IMR-90 (cell line): ENCODE data around the gene ZNF446. TPM values are rescaled to one million over a fixed set of nuclear protein-coding genes. Genes with fewer than 3 reads are reported as not detected.
A peak's percentile ranks its signal among the peaks of the same experiment; 100 is the strongest.

Source experiments
- ATAC-seq: fragments of 200-7000 bp; cut with Tn5 transposase; 2 replicates; pipeline ENCODE4 v1.9.1; 2020; ENCODE audit warnings: low read depth, mild to moderate bottlenecking, moderate library complexity
- BruUV-seq: library from RNA; stranded (reverse); fragments of 400-500 nt; replicated peaks from 2 replicates; lab custom pipeline; 2021; lab: Mats Ljungman, UMichigan
- CTCF ChIA-PET: fragments of 300-600 bp; formaldehyde crosslinking; extraction: SDS; loops from one replicate; lab custom pipeline; 2021; ENCODE audit warnings: antibody characterized with exemption; lab: Yijun Ruan, JAX
- POLR2A ChIA-PET: fragments of 300-600 bp; sonication (Branson Sonifier 250); formaldehyde crosslinking; loops from one replicate; lab custom pipeline; 2022; ENCODE audit warnings: antibody characterized with exemption; ENCODE audit not compliant: unreplicated experiment; lab: Charles Lee
- DNase-seq: peaks from one replicate; pipeline ENCODE4 v3.0.0; 2013
- H2AFZ ChIP-seq: replicated peaks from 2 replicates; pipeline ENCODE3; 2013; ENCODE audit warnings: low read length, mild to moderate bottlenecking; ENCODE audit not compliant: poor library complexity
- H2AK5ac ChIP-seq: 2 replicates; pipeline ENCODE4 v1.6.1; 2013; ENCODE audit warnings: low read depth, low read length, inconsistent platforms
- H2AK9ac ChIP-seq: replicated peaks from 2 replicates; pipeline ENCODE3; 2013; ENCODE audit warnings: mild to moderate bottlenecking, low read depth, low read length, moderate library complexity; ENCODE audit not compliant: poor library complexity
- H2BK120ac ChIP-seq: 2 replicates; pipeline ENCODE4 v1.6.1; 2013; ENCODE audit warnings: low read depth, low read length, inconsistent platforms
- H2BK15ac ChIP-seq: 3 replicates; pipeline ENCODE4 v1.6.1; 2013; ENCODE audit warnings: low read depth, low read length, inconsistent platforms
- H2BK20ac ChIP-seq: 2 replicates; pipeline ENCODE4 v1.6.1; 2013; ENCODE audit warnings: low read depth, mild to moderate bottlenecking, inconsistent platforms, low read length, moderate library complexity
- H2BK5ac ChIP-seq: 2 replicates; pipeline ENCODE4 v1.6.1; 2013; ENCODE audit warnings: mild to moderate bottlenecking, low read depth, low read length, inconsistent platforms; ENCODE audit not compliant: poor library complexity, severe bottlenecking
- H3K14ac ChIP-seq: replicated peaks from 2 replicates; pipeline ENCODE4 v1.6.1; 2013; ENCODE audit warnings: low read depth, low read length, inconsistent platforms
- H3K18ac ChIP-seq: 2 replicates; pipeline ENCODE4 v1.6.1; 2013; ENCODE audit warnings: low read depth, low read length, control low read depth
- H3K23ac ChIP-seq: 2 replicates; pipeline ENCODE4 v1.6.1; 2013; ENCODE audit warnings: low read depth, low read length, inconsistent platforms
- H3K27ac ChIP-seq: 2 replicates; pipeline ENCODE4 v1.5.1; 2013; ENCODE audit warnings: mild to moderate bottlenecking, control low read depth, low read length; ENCODE audit not compliant: insufficient read depth
- H3K27me3 ChIP-seq: 2 replicates; pipeline ENCODE4 v1.6.1; 2013; ENCODE audit warnings: low read length; ENCODE audit not compliant: control insufficient read depth, insufficient read depth
- H3K36me3 ChIP-seq: 2 replicates; pipeline ENCODE4 v1.6.1; 2013; ENCODE audit warnings: low read length, mixed read lengths; ENCODE audit not compliant: control insufficient read depth, insufficient read depth
- H3K4ac ChIP-seq: 2 replicates; pipeline ENCODE4 v1.6.1; 2013; ENCODE audit warnings: low read depth, low read length, inconsistent platforms
- H3K4me1 ChIP-seq: 2 replicates; pipeline ENCODE4 v1.6.1; 2013; ENCODE audit warnings: low read length, mixed read lengths; ENCODE audit not compliant: control insufficient read depth, insufficient read depth
- H3K4me2 ChIP-seq: 2 replicates; pipeline ENCODE4 v1.6.1; 2013; ENCODE audit warnings: low read depth, mild to moderate bottlenecking, control low read depth, low read length, moderate library complexity
- H3K4me3 ChIP-seq: 2 replicates; pipeline ENCODE4 v1.5.1; 2013; ENCODE audit warnings: low read depth, mild to moderate bottlenecking, control low read depth, low read length, moderate library complexity; ENCODE audit not compliant: insufficient read depth
- H3K56ac ChIP-seq: 2 replicates; pipeline ENCODE4 v1.6.1; 2013; ENCODE audit warnings: low read length, inconsistent platforms; ENCODE audit not compliant: insufficient read depth; ENCODE audit errors: extremely low read depth
- H3K79me1 ChIP-seq, 2 experiments: 2 replicates each; pipeline ENCODE4 v1.6.1; 2013; ENCODE audit warnings: low read length in 2 of 2, inconsistent platforms in 1 of 2, low read depth in 1 of 2
- H3K9ac ChIP-seq: 2 replicates; pipeline ENCODE4 v1.6.1; 2013; ENCODE audit warnings: low read depth, low read length, control low read depth
- H3K9me1 ChIP-seq: 2 replicates; pipeline ENCODE4 v1.6.1; 2013; ENCODE audit warnings: low read length, inconsistent platforms; ENCODE audit not compliant: insufficient read depth
- H3K9me3 ChIP-seq: 2 replicates; pipeline ENCODE4 v1.6.1; 2013; ENCODE audit warnings: low read length; ENCODE audit not compliant: control insufficient read depth, insufficient read depth
- H4K20me1 ChIP-seq: 2 replicates; pipeline ENCODE4 v1.6.1; 2013; ENCODE audit warnings: low read length, inconsistent platforms; ENCODE audit not compliant: insufficient read depth
- H4K5ac ChIP-seq: 2 replicates; pipeline ENCODE4 v1.6.1; 2013; ENCODE audit warnings: mild to moderate bottlenecking, low read depth, low read length, control low read depth
- H4K8ac ChIP-seq, 2 experiments: 2 replicates each; pipeline ENCODE4 v1.6.1; 2013; ENCODE audit warnings: low read depth in 2 of 2, low read length in 2 of 2, control low read depth in 1 of 2, inconsistent platforms in 1 of 2
- H4K91ac ChIP-seq: 2 replicates; pipeline ENCODE4 v1.6.1; 2013; ENCODE audit warnings: low read depth, low read length, inconsistent platforms; ENCODE audit not compliant: insufficient read depth
- BHLHE40 ChIP-seq: fragments of 150-350 bp; IDR thresholded peaks from 2 replicates; pipeline ENCODE4 v1.6.1; 2016; ENCODE audit warnings: mild to moderate bottlenecking, low read depth, low read length
- CEBPB ChIP-seq: IDR thresholded peaks from 2 replicates; pipeline ENCODE4 v1.6.1; 2012; ENCODE audit warnings: low read depth, low read length, improper control_type of control experiment
- CHD1 ChIP-seq: IDR thresholded peaks from 2 replicates; pipeline ENCODE4 v1.6.1; 2012; ENCODE audit warnings: low read depth, low read length, improper control_type of control experiment
- FOS ChIP-seq: fragments of 150-350 bp; IDR thresholded peaks from 2 replicates; pipeline ENCODE4 v1.6.1; 2016; ENCODE audit warnings: low read depth, low read length
- MAFK ChIP-seq: IDR thresholded peaks from 2 replicates; pipeline ENCODE4 v1.6.1; 2012; ENCODE audit warnings: low read depth, low read length, improper control_type of control experiment
- MAZ ChIP-seq: IDR thresholded peaks from 2 replicates; pipeline ENCODE4 v1.6.1; 2012; ENCODE audit warnings: low read depth, mild to moderate bottlenecking, low read length, improper control_type of control experiment, moderate library complexity, borderline replicate concordance
- MXI1 ChIP-seq: IDR thresholded peaks from 2 replicates; pipeline ENCODE4 v1.6.1; 2012; ENCODE audit warnings: low read depth, mild to moderate bottlenecking, low read length, moderate library complexity, borderline replicate concordance
- NFE2L2 ChIP-seq: fragments of 150-350 bp; IDR thresholded peaks from 2 replicates; pipeline ENCODE4 v1.6.1; 2016; ENCODE audit warnings: low read depth, mild to moderate bottlenecking, low read length
- POLR2A ChIP-seq: IDR thresholded peaks from 2 replicates; pipeline ENCODE4 v1.6.1; 2012; ENCODE audit warnings: mild to moderate bottlenecking, low read depth, low read length
- RAD21 ChIP-seq: IDR thresholded peaks from 2 replicates; pipeline ENCODE4 v1.6.1; 2012; ENCODE audit warnings: low read length, improper control_type of control experiment
- RCOR1 ChIP-seq: IDR thresholded peaks from 2 replicates; pipeline ENCODE4 v1.6.1; 2012; ENCODE audit warnings: mild to moderate bottlenecking, low read length, improper control_type of control experiment; ENCODE audit not compliant: insufficient replicate concordance
- RFX5 ChIP-seq: IDR thresholded peaks from 2 replicates; pipeline ENCODE4 v1.8.0; 2012; ENCODE audit warnings: low read depth, mild to moderate bottlenecking, low read length, moderate library complexity
- SMC3 ChIP-seq: fragments of 150-350 bp; IDR thresholded peaks from 2 replicates; pipeline ENCODE4 v1.6.1; 2016; ENCODE audit warnings: low read depth, mild to moderate bottlenecking, antibody characterized with exemption, low read length, moderate library complexity
- WGBS, 2 experiments: methylation state at CpG; one replicate each; pipeline versions ENCODE4 v1.1.5 to v1.1.7; 2013; ENCODE audit warnings: missing lambda C conversion rate in 2 of 2; ENCODE audit not compliant: insufficient read length in 1 of 2; ENCODE audit errors: extremely low coverage in 2 of 2; 5-methylcytosine and 5-hydroxymethylcytosine counted together
- dilution Hi-C: fragments of 300-500 bp; cut with HindIII; formaldehyde crosslinking; loops from one replicate; pipeline ENCODE4 v1.14.3; 2018; ENCODE audit warnings: low sequenced_read_pairs; ENCODE audit not compliant: unreplicated experiment
- in situ Hi-C: fragments of 300-500 bp; cut with MboI; formaldehyde crosslinking; loops from 3 replicates; pipeline ENCODE4 v1.14.3; 2019; ENCODE audit warnings: low sequenced_read_pairs, inconsistent platforms, mixed read lengths
- intact Hi-C: fragments of 100-400 bp; cut with micrococcal nuclease; formaldehyde crosslinking; loops from 2 replicates; pipeline ENCODE4 v1.10.0; 2022
- polyA plus RNA-seq, 3 experiments: library from polyadenylated mRNA; depleted of rRNA; stranded (reverse); fragments of >200 nt; gene quantifications; 2 replicates each; pipeline ENCODE4 v1.2.3, GENCODE V29; 2012; ENCODE audit warnings: low replicate concordance in 1 of 3
- total RNA-seq: library from RNA; depleted of rRNA; stranded (reverse); fragments of >200 nt; gene quantifications from 2 replicates; pipeline ENCODE4 v1.2.3, GENCODE V29; 2012
- TF ChIP-seq, protein P1 (sequence below): conservative IDR thresholded peaks from 2 replicates; pipeline ENCODE4 v1.5.1; 2012; ENCODE audit warnings: mild to moderate bottlenecking, low read depth, low read length, improper control_type of control experiment
- TF ChIP-seq, protein P2 (sequence below): fragments of 150-350 bp; IDR thresholded peaks from 2 replicates; pipeline ENCODE4 v1.6.1; 2017; ENCODE audit warnings: mild to moderate bottlenecking, antibody characterized with exemption, low read length, low read depth
- TF ChIP-seq, protein P3 (sequence below): fragments of 150-350 bp; IDR thresholded peaks from 2 replicates; pipeline ENCODE4 v1.6.1; 2016; ENCODE audit warnings: low read depth, mild to moderate bottlenecking, low read length, moderate library complexity, borderline replicate concordance

ZNF446 gene
- total and polyA plus RNA-seq, 2 of the 4 experiments (the other 2 are of a cell fraction): 4.8 to 6.9 TPM

DNA sequence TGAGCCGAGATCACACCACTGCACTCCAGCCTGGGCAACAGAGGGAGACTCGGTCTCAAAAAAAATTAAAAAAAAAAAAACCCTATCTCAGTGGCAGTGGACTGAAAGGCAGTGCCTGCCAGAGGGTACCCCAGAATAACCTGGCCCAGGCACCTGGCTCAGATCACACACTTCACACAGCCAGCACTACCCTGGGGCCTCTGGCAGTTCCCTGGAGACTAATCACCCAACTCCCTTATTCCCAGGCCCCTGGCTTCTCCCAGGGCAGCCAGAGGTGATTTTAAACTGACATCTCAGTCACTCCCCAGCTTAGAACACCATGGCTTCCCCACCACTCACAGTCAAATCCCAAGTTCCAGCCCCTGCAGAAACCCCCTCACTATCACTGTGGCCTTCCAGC is 39.1 kb downstream of the ZNF446 start:
- no peak overlapping the region for H2BK20ac ChIP-seq
- ATAC-seq (no peak), DNase-seq (no peak)
- H2BK15ac ChIP-seq: no peak overlapping the region
- H2BK5ac ChIP-seq: no peak overlapping the region
- no peak overlapping the region for H3K4ac ChIP-seq
- H3K9ac ChIP-seq: no peak overlapping the region
- no peak overlapping the region for H3K18ac ChIP-seq
- dilution Hi-C loops (no loop called here), in situ Hi-C loops (no loop called here), intact Hi-C loops (loop anchor here (5.0 kb wide), 1 partner anchor 208 kb away; the partner anchor contains the start of gene ERVK3-1)
- no peak overlapping the region for H2BK120ac ChIP-seq
- ChIA-PET CTCF (no interaction called here), POLR2A (no interaction called here)
- H2AK5ac ChIP-seq: no peak overlapping the region
- TF ChIP-seq NFE2L2 (no peak), RCOR1 (no peak), MAZ (no peak), RFX5 (no peak), MAFK (no peak), BHLHE40 (no peak), FOS (no peak), POLR2A (no peak), RAD21 (no peak), CEBPB (no peak), SMC3 (no peak), MXI1 (no peak), CHD1 (no peak)
- TF ChIP-seq, protein P1, sequence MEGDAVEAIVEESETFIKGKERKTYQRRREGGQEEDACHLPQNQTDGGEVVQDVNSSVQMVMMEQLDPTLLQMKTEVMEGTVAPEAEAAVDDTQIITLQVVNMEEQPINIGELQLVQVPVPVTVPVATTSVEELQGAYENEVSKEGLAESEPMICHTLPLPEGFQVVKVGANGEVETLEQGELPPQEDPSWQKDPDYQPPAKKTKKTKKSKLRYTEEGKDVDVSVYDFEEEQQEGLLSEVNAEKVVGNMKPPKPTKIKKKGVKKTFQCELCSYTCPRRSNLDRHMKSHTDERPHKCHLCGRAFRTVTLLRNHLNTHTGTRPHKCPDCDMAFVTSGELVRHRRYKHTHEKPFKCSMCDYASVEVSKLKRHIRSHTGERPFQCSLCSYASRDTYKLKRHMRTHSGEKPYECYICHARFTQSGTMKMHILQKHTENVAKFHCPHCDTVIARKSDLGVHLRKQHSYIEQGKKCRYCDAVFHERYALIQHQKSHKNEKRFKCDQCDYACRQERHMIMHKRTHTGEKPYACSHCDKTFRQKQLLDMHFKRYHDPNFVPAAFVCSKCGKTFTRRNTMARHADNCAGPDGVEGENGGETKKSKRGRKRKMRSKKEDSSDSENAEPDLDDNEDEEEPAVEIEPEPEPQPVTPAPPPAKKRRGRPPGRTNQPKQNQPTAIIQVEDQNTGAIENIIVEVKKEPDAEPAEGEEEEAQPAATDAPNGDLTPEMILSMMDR: no peak
- TF ChIP-seq, protein P2, sequence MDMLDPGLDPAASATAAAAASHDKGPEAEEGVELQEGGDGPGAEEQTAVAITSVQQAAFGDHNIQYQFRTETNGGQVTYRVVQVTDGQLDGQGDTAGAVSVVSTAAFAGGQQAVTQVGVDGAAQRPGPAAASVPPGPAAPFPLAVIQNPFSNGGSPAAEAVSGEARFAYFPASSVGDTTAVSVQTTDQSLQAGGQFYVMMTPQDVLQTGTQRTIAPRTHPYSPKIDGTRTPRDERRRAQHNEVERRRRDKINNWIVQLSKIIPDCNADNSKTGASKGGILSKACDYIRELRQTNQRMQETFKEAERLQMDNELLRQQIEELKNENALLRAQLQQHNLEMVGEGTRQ: no peak
- TF ChIP-seq, protein P3, sequence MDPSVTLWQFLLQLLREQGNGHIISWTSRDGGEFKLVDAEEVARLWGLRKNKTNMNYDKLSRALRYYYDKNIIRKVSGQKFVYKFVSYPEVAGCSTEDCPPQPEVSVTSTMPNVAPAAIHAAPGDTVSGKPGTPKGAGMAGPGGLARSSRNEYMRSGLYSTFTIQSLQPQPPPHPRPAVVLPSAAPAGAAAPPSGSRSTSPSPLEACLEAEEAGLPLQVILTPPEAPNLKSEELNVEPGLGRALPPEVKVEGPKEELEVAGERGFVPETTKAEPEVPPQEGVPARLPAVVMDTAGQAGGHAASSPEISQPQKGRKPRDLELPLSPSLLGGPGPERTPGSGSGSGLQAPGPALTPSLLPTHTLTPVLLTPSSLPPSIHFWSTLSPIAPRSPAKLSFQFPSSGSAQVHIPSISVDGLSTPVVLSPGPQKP: no peak
- peak overlapping the region; percentile 5 for H2AK9ac ChIP-seq
- H4K8ac ChIP-seq: no peak overlapping the region
- no peak overlapping the region for H4K91ac ChIP-seq
- H4K20me1 ChIP-seq: peaks cover 26% of the 10 kb centered on the region
- WGBS, 2 experiments: no CpG with 5 or more reads among the region's 2 CpGs
- H2AFZ ChIP-seq: no peak overlapping the region
- H4K5ac ChIP-seq: no peak overlapping the region
- H3K9me3 ChIP-seq: no peaks in the 10 kb centered on the region
- H3K4me2 ChIP-seq: no peak overlapping the region
- H3K79me1 ChIP-seq: peaks cover 4 to 63% of the 10 kb centered on the region in 2 experiments; a peak in 3 of 4 replicates
- peaks cover 8% of the 10 kb centered on the region for H3K9me1 ChIP-seq
- H3K36me3 ChIP-seq: peaks cover 18% of the 10 kb centered on the region
- no peaks in the 10 kb centered on the region for H3K27me3 ChIP-seq
- H3K56ac ChIP-seq: no peak overlapping the region
- no TSS peak for BruUV-seq
- H3K4me1 ChIP-seq: peaks cover 6% of the 10 kb centered on the region
- H3K27ac ChIP-seq: no peak overlapping the region
- H3K23ac ChIP-seq: no peak overlapping the region
- no peak overlapping the region for H3K14ac ChIP-seq
- no peak overlapping the region for H3K4me3 ChIP-seq
